ENCODE measurements around the gene MUC5B.
"Not testable (repeated sequence)": the region's sequence is repeated elsewhere in the genome, so short reads cannot be mapped to it uniquely, and the experiment has no call there.

DNA sequence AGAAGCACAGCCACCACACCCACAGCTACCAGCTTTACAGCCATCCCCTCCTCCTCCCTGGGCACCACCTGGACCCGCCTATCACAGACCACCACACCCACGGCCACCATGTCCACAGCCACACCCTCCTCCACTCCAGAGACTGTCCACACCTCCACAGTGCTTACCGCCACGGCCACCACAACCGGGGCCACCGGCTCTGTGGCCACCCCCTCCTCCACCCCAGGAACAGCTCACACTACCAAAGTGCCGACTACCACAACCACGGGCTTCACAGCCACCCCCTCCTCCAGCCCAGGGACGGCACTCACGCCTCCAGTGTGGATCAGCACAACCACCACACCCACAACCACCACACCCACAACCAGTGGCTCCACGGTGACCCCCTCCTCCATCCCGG, 27.5 kb downstream of the MUC5B start:
- TF ChIP-seq, protein P1, sequence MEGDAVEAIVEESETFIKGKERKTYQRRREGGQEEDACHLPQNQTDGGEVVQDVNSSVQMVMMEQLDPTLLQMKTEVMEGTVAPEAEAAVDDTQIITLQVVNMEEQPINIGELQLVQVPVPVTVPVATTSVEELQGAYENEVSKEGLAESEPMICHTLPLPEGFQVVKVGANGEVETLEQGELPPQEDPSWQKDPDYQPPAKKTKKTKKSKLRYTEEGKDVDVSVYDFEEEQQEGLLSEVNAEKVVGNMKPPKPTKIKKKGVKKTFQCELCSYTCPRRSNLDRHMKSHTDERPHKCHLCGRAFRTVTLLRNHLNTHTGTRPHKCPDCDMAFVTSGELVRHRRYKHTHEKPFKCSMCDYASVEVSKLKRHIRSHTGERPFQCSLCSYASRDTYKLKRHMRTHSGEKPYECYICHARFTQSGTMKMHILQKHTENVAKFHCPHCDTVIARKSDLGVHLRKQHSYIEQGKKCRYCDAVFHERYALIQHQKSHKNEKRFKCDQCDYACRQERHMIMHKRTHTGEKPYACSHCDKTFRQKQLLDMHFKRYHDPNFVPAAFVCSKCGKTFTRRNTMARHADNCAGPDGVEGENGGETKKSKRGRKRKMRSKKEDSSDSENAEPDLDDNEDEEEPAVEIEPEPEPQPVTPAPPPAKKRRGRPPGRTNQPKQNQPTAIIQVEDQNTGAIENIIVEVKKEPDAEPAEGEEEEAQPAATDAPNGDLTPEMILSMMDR (IDR thresholded peaks at IDR 0.05; ENCODE audit: insufficient read depth, low read length), result not testable (repeated sequence)
- not testable (repeated sequence) for TF ChIP-seq POLR2AphosphoS5, GABPA (IDR thresholded peaks at IDR 0.05; ENCODE audit: low read depth)
- TF ChIP-seq, protein P2, sequence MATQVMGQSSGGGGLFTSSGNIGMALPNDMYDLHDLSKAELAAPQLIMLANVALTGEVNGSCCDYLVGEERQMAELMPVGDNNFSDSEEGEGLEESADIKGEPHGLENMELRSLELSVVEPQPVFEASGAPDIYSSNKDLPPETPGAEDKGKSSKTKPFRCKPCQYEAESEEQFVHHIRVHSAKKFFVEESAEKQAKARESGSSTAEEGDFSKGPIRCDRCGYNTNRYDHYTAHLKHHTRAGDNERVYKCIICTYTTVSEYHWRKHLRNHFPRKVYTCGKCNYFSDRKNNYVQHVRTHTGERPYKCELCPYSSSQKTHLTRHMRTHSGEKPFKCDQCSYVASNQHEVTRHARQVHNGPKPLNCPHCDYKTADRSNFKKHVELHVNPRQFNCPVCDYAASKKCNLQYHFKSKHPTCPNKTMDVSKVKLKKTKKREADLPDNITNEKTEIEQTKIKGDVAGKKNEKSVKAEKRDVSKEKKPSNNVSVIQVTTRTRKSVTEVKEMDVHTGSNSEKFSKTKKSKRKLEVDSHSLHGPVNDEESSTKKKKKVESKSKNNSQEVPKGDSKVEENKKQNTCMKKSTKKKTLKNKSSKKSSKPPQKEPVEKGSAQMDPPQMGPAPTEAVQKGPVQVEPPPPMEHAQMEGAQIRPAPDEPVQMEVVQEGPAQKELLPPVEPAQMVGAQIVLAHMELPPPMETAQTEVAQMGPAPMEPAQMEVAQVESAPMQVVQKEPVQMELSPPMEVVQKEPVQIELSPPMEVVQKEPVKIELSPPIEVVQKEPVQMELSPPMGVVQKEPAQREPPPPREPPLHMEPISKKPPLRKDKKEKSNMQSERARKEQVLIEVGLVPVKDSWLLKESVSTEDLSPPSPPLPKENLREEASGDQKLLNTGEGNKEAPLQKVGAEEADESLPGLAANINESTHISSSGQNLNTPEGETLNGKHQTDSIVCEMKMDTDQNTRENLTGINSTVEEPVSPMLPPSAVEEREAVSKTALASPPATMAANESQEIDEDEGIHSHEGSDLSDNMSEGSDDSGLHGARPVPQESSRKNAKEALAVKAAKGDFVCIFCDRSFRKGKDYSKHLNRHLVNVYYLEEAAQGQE (IDR thresholded peaks at IDR 0.05; ENCODE audit: insufficient replicate concordance, low read depth), result not testable (repeated sequence)
